ENCODE data around the gene FOLR1. TPM values are rescaled to one million over a fixed set of nuclear protein-coding genes. Genes with fewer than 3 reads are reported as not detected.

The FOLR1 gene
- total and polyA plus RNA-seq, 9 of the 15 experiments (the other 6 are each of a cell fraction or from before 2014, with no cell fraction given), result 0.22 to 2.3 (median 1.0) TPM

- TF ChIP-seq ZBTB40 (IDR thresholded peaks at IDR 0.05) (no peak), ZBTB40 (CRISPR knock-in tag; IDR thresholded peaks at IDR 0.05) (no peak), UBTF (IDR thresholded peaks at IDR 0.05; ENCODE audit: borderline replicate concordance in 1 of 2, low read depth in 2 of 2, low read length in 2 of 2) (no peak), DACH1 (IDR thresholded peaks at IDR 0.05; ENCODE audit: partially characterized antibody) (no peak), CREB3L1 (IDR thresholded peaks at IDR 0.05; ENCODE audit: borderline replicate concordance, low read depth) (no peak), RUNX1 (IDR thresholded peaks at IDR 0.05; ENCODE audit: low read depth) (no peak), MAZ (CRISPR knock-in tag; conservative IDR thresholded peaks at IDR 0.05 in 1 of 2, IDR thresholded peaks at IDR 0.05 in 1 of 2) (peak in 1 of 2 experiments; percentile 81; a peak in 2 of 4 replicates), ZNF512 (tag; IDR thresholded peaks at IDR 0.05) (no peak), ZNF449 (CRISPR knock-in tag; IDR thresholded peaks at IDR 0.05) (no peak), ARID2 (IDR thresholded peaks at IDR 0.05) (no peak), TSC22D4 (tag; IDR thresholded peaks at IDR 0.05) (no peak)
These were observed 46.1 kb downstream of the FOLR1 start (continued) for GRCh38 chr11:72238040-72238450.

Data from K562 (cell line).